Smooth muscle cell (in vitro differentiated cells): ENCODE data around the gene STK32C. TPM values are rescaled to one million over a fixed set of nuclear protein-coding genes. Genes with fewer than 3 reads are reported as not detected.

Experiments
- DNase-seq: peaks from one replicate; lab custom pipeline; 2025; ENCODE audit not compliant: unreplicated experiment; lab: John Stamatoyannopoulos, UW
- H2AFZ ChIP-seq: fragments of 200-600 bp; sonication (generic); 2 replicates; pipeline ENCODE4 v1.6.0; 2016; ENCODE audit warnings: antibody characterized with exemption, low read depth, mild to moderate bottlenecking
- H3F3A ChIP-seq: fragments of 200-600 bp; sonication (generic); 2 replicates; pipeline ENCODE4 v1.6.0; 2017; ENCODE audit warnings: antibody characterized with exemption, low read depth
- H3K27ac ChIP-seq: fragments of 200-600 bp; sonication (generic); 2 replicates; pipeline ENCODE4 v1.5.1; 2016; ENCODE audit warnings: low read depth, mild to moderate bottlenecking
- H3K27me3 ChIP-seq: fragments of 200-600 bp; sonication (generic); 2 replicates; pipeline ENCODE4 v1.6.1; 2016; ENCODE audit warnings: low read depth, mild to moderate bottlenecking
- H3K36me3 ChIP-seq: fragments of 200-600 bp; sonication (generic); 2 replicates; pipeline ENCODE4 v1.5.1; 2016; ENCODE audit warnings: low read depth
- H3K4me1 ChIP-seq: fragments of 200-600 bp; sonication (generic); 2 replicates; pipeline ENCODE4 v1.5.1; 2016; ENCODE audit warnings: low read depth
- H3K4me2 ChIP-seq: fragments of 200-600 bp; sonication (generic); 2 replicates; pipeline ENCODE4 v1.6.0; 2016; ENCODE audit warnings: mild to moderate bottlenecking
- H3K4me3 ChIP-seq: fragments of 200-600 bp; sonication (generic); 2 replicates; pipeline ENCODE4 v1.5.1; 2016; ENCODE audit warnings: mild to moderate bottlenecking
- H3K79me2 ChIP-seq: fragments of 200-600 bp; sonication (generic); 2 replicates; pipeline ENCODE4 v1.6.0; 2016; ENCODE audit warnings: low read depth, mild to moderate bottlenecking
- H3K9ac ChIP-seq: fragments of 200-600 bp; sonication (generic); 2 replicates; pipeline ENCODE4 v1.6.0; 2016; ENCODE audit warnings: low read depth
- H3K9me3 ChIP-seq: fragments of 200-600 bp; sonication (generic); replicated peaks from 2 replicates; pipeline ENCODE4 v1.5.1; 2016; ENCODE audit warnings: low read depth
- H4K20me1 ChIP-seq: fragments of 200-600 bp; sonication (generic); 2 replicates; pipeline ENCODE4 v1.6.0; 2016; ENCODE audit warnings: low read depth
- whole genome bisulfite sequencing: methylation state at CpG from one replicate; pipeline ENCODE4 v1.1.7; 2016; ENCODE audit warnings: low lambda C conversion rate; 5-methylcytosine and 5-hydroxymethylcytosine counted together
- polyA plus RNA-seq: library from polyadenylated mRNA; unstranded; fragments of >200 nt; fragmentation: Nextera tagmentation; extraction: Ambion mirVana; gene quantifications from 2 replicates; pipeline ENCODE4 v1.2.1, GENCODE V29; 2016
- total RNA-seq: library from RNA; depleted of rRNA; stranded (reverse); fragments of >200 nt; gene quantifications from 2 replicates; pipeline ENCODE4 v1.2.3, GENCODE V29; 2014
- TF ChIP-seq, protein P1 (sequence below): fragments of 200-600 bp; sonication (generic); IDR thresholded peaks from 2 replicates; pipeline ENCODE4 v1.5.1; 2017; ENCODE audit warnings: borderline replicate concordance, mild to moderate bottlenecking, antibody characterized with exemption; ENCODE audit not compliant: insufficient read depth, poor library complexity, severe bottlenecking

Gene STK32C
- total and polyA plus RNA-seq, 2 experiments from 2014 or later, result 2.3 to 13.2 TPM

DNA sequence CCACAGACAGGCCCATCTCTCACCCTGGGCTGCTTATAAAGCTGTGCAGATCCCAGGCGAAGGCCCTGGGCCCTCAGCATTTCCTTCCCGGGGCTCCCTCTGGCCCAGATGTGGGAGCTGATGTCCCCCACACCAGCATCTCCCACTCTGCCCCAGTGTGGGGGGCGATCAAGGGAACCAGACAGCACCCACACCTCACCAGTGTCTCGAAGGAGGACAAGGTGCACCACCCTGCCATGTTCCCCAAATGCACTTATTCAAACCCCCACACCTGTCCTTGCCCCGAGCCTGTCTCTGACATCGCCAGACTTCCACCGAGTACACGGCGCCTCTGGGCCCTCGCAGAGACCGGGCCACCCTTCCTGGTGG lies 101.4 kb downstream of the STK32C start:
- H3K27ac ChIP-seq, result no peak overlapping the region

DNA sequence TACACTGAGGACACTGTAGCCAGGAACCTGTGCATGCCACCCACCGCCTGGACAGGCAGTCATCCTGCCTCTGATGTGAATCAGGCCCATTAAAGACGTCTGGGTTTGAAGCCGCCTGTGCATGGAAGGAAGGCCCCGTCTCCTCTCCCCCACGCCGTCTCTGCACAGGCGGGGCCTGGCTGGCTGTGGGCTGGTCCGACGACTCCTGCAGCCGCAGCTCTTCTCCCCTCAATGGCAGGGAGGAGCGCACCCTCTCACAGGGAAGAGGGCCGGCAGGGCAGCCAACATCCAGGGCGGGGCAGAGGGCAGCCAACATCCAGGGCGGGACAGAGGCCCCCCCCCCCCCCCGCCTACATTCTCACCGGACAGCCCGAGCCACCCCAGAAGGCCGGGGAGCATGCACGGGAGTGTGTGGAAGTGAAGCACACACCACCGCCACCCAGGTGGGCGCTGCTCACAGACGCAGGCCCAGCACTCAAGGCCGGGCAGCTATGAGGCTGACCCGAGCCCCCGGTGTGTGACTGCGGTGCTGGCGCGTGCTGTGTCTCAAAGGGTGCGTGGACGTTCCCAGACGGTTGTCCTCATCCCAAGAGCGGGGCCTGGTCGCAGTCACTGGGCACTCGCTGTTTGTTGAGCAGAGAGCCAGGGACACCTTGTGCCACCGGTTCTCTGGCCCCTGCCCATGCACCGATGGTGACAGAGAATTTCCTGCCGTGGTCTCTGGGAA lies 101.9 kb downstream of the STK32C start:
- TF ChIP-seq, protein P1, sequence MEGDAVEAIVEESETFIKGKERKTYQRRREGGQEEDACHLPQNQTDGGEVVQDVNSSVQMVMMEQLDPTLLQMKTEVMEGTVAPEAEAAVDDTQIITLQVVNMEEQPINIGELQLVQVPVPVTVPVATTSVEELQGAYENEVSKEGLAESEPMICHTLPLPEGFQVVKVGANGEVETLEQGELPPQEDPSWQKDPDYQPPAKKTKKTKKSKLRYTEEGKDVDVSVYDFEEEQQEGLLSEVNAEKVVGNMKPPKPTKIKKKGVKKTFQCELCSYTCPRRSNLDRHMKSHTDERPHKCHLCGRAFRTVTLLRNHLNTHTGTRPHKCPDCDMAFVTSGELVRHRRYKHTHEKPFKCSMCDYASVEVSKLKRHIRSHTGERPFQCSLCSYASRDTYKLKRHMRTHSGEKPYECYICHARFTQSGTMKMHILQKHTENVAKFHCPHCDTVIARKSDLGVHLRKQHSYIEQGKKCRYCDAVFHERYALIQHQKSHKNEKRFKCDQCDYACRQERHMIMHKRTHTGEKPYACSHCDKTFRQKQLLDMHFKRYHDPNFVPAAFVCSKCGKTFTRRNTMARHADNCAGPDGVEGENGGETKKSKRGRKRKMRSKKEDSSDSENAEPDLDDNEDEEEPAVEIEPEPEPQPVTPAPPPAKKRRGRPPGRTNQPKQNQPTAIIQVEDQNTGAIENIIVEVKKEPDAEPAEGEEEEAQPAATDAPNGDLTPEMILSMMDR, result no peak
- Histone ChIP-seq H3K9ac (no peak overlapping the region), H3K36me3 (no peaks in the 10 kb centered on the region), H3K4me2 (no peak overlapping the region), H3K79me2 (no peaks in the 10 kb centered on the region), H2AFZ (no peak overlapping the region), H3K4me1 (no peaks in the 10 kb centered on the region), H4K20me1 (no peaks in the 10 kb centered on the region), H3F3A (no peaks in the 10 kb centered on the region), H3K27me3 (no peaks in the 10 kb centered on the region), H3K27ac (no peak overlapping the region), H3K9me3 (no peaks in the 10 kb centered on the region), H3K4me3 (no peak overlapping the region)
- DNase-seq, result no peak
- 80% methylated on average over 32 of the region's 37 CpGs for WGBS

More for the DNA sequence above, 101.4 kb downstream of the STK32C start:
- Histone ChIP-seq H3K4me3 (no peak overlapping the region), H3K4me1 (no peaks in the 10 kb centered on the region), H3K27me3 (no peaks in the 10 kb centered on the region), H3K79me2 (no peaks in the 10 kb centered on the region), H3K9me3 (no peaks in the 10 kb centered on the region), H3F3A (no peaks in the 10 kb centered on the region), H2AFZ (no peak overlapping the region), H3K4me2 (no peak overlapping the region), H3K36me3 (no peaks in the 10 kb centered on the region), H4K20me1 (no peaks in the 10 kb centered on the region), H3K9ac (no peak overlapping the region)
- WGBS, result 96% methylated on average over 11 of the region's 11 CpGs
- TF ChIP-seq, protein P1, result no peak
- no peak for DNase-seq

DNA sequence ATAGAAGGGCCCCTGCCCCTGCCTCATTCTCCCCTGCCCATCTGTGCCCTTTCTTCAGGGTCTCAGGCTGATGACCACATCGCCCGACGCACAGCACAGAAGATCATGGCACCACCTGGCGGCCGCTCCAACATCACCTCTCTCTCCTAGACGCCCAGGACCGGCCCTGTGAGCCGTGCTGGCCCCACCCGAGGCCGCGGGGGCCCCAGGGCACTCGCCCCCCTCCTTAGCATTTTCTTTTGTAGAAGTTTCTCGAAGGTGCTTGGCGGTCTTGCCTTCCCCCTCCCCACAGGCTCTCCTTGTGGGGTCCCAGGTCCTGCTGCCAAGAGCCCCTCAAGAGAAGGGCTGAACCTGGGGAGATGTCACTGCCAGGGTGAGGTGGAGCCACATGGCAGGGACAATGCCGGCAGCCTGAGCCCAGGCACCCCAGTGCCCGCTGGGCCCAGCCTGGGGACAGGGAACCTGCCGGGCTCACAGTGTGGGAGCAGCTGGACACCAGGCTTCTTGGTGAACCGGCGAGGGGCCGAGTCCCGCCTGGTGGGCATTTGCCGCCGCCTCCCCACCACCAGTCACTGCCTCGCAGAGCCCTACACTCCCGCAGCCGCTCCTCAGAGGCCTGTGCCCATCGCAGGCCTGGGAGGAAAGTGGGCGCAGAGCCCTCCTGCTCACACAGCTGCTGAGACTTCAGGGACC lies 102.8 kb downstream of the STK32C start:
- no peaks in the 10 kb centered on the region for H3K79me2 ChIP-seq
- DNase-seq, result no peak
- no peaks in the 10 kb centered on the region for H3K4me1 ChIP-seq
- H3K27me3 ChIP-seq, result no peaks in the 10 kb centered on the region
- no peak overlapping the region for H3K4me3 ChIP-seq
- H4K20me1 ChIP-seq, result no peaks in the 10 kb centered on the region
- no peaks in the 10 kb centered on the region for H3F3A ChIP-seq
- no peak overlapping the region for H2AFZ ChIP-seq
- H3K9me3 ChIP-seq, result no peaks in the 10 kb centered on the region
- WGBS, result 85% methylated on average over 21 of the region's 28 CpGs
- no peaks in the 10 kb centered on the region for H3K36me3 ChIP-seq
- H3K4me2 ChIP-seq, result no peak overlapping the region
- H3K27ac ChIP-seq, result no peak overlapping the region
- H3K9ac ChIP-seq, result no peak overlapping the region
- TF ChIP-seq, protein P1, result no peak
